Activated CD8-positive, alpha-beta memory T cell treated with anti-CD3 and anti-CD28 coated beads, Interleukin-2, amount 50 U/mL, for 48 hours (primary cell): Measurements from ENCODE around the gene TXNRD3.

ENCODE experiments used
- DNase-seq: peaks from one replicate; pipeline ENCODE4 v3.0.0-alpha.2; 2020

TXNRD3 gene

GRCh38 chr3:126671521-126671920, 16.6 kb upstream of the TXNRD3 start:
- DNase-seq = no peak

- DNase-seq = no peak
These were observed 13.8 kb upstream of the TXNRD3 start for GRCh38 chr3:126668450-126669401.

- DNase-seq = no peak
These were observed 12.9 kb upstream of the TXNRD3 start for GRCh38 chr3:126667631-126668449.

- no peak for DNase-seq
These were observed 12.0 kb upstream of the TXNRD3 start for GRCh38 chr3:126666658-126667528.

GRCh38 chr3:126665959-126666657, 11.2 kb upstream of the TXNRD3 start:
- no peak for DNase-seq

GRCh38 chr3:126665221-126665936, 10.5 kb upstream of the TXNRD3 start:
- DNase-seq = no peak

GRCh38 chr3:126664591-126665214, 9.8 kb upstream of the TXNRD3 start:
- DNase-seq = no peak

GRCh38 chr3:126663750-126664149, 8.8 kb upstream of the TXNRD3 start:
- no peak for DNase-seq

GRCh38 chr3:126663257-126663656, 8.3 kb upstream of the TXNRD3 start:
- no peak for DNase-seq

- DNase-seq = no peak
These were observed 6.8 kb upstream of the TXNRD3 start for GRCh38 chr3:126661532-126662364.

GRCh38 chr3:126659915-126660886, 5.3 kb upstream of the TXNRD3 start:
- no peak for DNase-seq

- no peak for DNase-seq
These were observed 3.7 kb upstream of the TXNRD3 start for GRCh38 chr3:126658584-126658983.

- no peak for DNase-seq
These were observed 3.0 kb upstream of the TXNRD3 start for GRCh38 chr3:126657901-126658300.

- DNase-seq = no peak
These were observed 1.6 kb upstream of the TXNRD3 start for GRCh38 chr3:126656371-126657134.

- no peak for DNase-seq
These were observed 963 bp upstream of the TXNRD3 start for GRCh38 chr3:126655887-126656286.

- no peak for DNase-seq
These were observed 5.3 kb downstream of the TXNRD3 start for GRCh38 chr3:126649556-126650092.

- DNase-seq = no peak
These were observed 8.2 kb downstream of the TXNRD3 start for GRCh38 chr3:126646674-126647073.

- no peak for DNase-seq
These were observed 10.3 kb downstream of the TXNRD3 start for GRCh38 chr3:126644615-126645014.
